GM10248 (cell line): ENCODE measurements around the gene PAOX.

Experiments
- CTCF ChIA-PET: fragments of 300-600 bp; sonication (Branson Sonifier 250); formaldehyde crosslinking; extraction: SDS; loops from one replicate; lab custom pipeline; 2021; ENCODE audit warnings: antibody characterized with exemption; lab: Yijun Ruan, JAX
- POLR2A ChIA-PET: fragments of 350-650 bp; sonication (Branson Sonifier 250); formaldehyde crosslinking; extraction: SDS; loops from one replicate; lab custom pipeline; 2020; ENCODE audit warnings: antibody characterized with exemption; lab: Yijun Ruan, JAX
- DNase-seq: peaks from one replicate; pipeline ENCODE4 v3.0.0; 2012; ENCODE audit errors: extremely low spot score
- TF ChIP-seq, protein P1 (sequence below): IDR thresholded peaks from 2 replicates; pipeline ENCODE4 v1.5.1; 2012; ENCODE audit warnings: mild to moderate bottlenecking, low read depth; ENCODE audit errors: extremely low read depth, missing control alignments, control extremely low read depth

The PAOX gene

DNA sequence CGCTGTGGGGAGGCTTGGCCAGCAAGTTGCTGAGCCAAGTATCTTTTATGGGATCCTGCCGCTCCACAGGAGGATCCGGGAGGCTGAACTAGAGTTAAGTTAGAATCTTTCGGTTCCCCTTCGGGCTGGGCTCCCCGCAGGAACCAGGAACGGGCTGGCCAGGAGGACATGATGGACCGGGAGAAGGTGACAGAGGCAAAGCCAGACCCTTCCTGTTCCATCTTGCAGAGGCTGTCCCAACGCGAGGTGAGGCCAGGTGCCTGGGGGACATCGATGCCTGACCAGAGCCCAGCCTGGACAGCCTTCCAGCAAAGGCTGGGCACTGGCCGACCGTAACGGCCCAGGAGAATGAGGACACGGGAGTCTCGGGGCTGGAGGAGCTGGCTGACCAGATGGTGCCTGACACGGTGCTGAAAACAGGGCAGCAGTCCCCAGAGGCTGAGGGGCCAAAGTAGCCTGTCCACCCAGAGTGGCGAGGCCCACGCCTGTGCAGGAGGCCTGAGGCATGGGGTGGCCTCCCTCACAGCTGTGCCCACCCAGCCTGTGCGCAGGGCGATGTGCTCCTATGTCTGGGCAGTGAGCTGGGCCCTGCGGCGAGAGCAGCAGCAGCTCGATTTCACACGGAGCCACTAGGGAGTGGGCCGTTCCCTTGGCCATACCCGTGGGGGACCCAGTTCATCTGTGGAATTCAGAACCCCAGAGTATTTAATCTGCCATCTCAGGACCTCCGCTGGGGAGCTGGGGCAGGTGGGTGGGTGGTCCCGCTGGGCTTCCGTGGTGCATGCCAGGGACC is 1.8 kb upstream of the PAOX start:
- POLR2A ChIA-PET: interaction anchor here (0.6 kb wide), 1 partner anchor 102 kb away, joined by 3 read pairs; no protein-coding TSS in a partner anchor
- DNase-seq: no peak
- CTCF ChIA-PET: interaction anchor here (1.0 to 3.4 kb wide), 5 partner anchors 12 to 48 kb away, joined by 3 to 12 read pairs (median 3); partner anchors contain the start of gene PRAP1
- TF ChIP-seq, protein P1, sequence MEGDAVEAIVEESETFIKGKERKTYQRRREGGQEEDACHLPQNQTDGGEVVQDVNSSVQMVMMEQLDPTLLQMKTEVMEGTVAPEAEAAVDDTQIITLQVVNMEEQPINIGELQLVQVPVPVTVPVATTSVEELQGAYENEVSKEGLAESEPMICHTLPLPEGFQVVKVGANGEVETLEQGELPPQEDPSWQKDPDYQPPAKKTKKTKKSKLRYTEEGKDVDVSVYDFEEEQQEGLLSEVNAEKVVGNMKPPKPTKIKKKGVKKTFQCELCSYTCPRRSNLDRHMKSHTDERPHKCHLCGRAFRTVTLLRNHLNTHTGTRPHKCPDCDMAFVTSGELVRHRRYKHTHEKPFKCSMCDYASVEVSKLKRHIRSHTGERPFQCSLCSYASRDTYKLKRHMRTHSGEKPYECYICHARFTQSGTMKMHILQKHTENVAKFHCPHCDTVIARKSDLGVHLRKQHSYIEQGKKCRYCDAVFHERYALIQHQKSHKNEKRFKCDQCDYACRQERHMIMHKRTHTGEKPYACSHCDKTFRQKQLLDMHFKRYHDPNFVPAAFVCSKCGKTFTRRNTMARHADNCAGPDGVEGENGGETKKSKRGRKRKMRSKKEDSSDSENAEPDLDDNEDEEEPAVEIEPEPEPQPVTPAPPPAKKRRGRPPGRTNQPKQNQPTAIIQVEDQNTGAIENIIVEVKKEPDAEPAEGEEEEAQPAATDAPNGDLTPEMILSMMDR: no peak

GRCh38 chr10:133377818-133378250 is 1.2 kb upstream of the PAOX start:
- POLR2A ChIA-PET: no interaction called here

DNA sequence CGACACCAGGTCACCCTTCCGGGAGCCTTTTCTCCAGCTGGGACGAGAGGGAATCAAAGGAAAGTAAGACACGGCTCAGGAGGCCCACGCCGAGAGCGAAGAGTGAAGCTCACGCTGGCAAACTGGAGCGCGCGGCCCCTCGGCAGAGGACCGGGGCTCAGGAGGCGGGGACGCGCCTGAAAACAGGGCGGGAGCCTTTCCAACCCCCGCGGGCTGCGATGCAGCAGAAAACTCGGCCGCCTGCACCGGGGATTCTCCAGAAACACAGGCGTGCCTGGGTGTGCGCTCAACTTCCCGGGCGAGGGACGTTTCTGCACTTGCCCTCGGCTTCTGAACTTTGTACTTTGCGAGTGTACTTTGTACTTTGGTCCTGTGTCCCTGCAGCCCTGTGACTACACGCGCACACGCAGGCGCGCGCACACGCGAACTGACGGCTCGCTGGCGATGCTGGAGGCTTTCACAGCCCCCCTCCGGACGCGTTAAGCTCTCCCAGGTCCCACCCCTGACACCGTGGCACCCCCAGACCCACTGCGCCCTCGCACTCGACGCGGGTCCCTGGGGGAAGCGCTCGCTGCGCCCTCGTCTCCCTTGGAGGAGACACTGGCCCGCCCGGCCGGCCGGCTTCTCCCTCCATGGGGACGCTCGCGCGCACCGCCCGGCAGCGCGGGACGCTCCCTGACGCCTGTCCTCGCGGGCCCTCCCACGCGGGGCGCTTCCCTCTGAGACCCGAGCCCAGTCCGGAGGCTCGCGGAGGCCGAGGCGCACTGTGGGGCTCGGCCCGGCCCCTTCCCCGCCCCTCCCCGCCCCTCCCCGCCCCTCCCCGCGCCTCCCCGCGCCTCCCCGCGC is 588 bp upstream of the PAOX start:
- peak; percentile 70 for DNase-seq
- TF ChIP-seq, protein P1: no peak
- ChIA-PET CTCF (interaction anchor here (1.4 to 3.4 kb wide), 2 partner anchors 11 to 18 kb away, joined by 3 to 12 read pairs; no protein-coding TSS in a partner anchor), POLR2A (no interaction called here)

More at GRCh38 chr10:133377818-133378250, 1.2 kb upstream of the PAOX start:
- TF ChIP-seq, protein P1: no peak
- no peak for DNase-seq
- CTCF ChIA-PET: interaction anchor here (1.0 to 3.4 kb wide), 4 partner anchors 12 to 48 kb away, joined by 3 to 12 read pairs (median 4); no protein-coding TSS in a partner anchor

DNA sequence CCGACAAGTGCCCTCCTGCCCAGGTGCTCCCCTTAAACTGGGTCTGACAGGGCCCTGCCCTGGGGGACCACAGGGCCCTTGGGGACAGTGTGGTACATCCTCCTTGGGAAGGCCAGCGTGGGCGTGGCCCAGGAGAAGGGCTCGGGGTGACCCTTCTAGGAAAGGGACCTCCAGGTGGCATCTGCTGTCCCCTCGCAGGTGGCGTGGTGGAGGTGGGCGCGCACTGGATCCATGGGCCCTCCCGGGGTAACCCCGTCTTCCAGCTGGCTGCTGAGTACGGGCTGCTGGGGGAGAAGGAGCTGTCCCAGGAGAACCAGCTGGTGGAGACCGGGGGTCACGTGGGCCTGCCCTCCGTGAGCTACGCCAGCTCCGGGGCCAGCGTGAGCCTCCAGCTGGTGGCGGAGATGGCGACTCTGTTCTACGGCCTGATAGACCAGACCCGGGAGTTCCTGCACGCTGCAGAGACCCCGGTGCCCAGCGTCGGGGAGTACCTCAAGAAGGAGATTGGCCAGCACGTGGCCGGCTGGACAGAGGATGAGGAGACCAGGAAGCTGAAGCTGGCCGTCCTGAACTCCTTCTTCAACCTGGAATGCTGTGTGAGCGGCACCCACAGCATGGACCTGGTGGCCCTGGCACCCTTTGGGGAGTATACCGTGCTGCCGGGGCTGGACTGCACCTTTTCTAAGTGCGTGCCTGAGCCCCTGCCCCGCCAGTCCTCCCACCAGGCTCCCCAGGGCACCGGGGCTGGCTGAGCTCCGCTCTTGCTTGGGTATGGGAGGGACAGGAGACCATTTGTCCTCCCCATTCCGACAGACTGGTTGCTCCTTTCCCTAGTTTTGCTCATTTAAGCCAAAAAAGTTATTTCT is 972 bp downstream of the PAOX start:
- CTCF ChIA-PET: interaction anchor here (1.0 to 1.4 kb wide), 2 partner anchors 11 to 50 kb away, joined by 3 to 4 read pairs; no protein-coding TSS in a partner anchor
- POLR2A ChIA-PET: interaction anchor here (0.6 kb wide), 1 partner anchor 11 kb away, joined by 3 read pairs; no protein-coding TSS in a partner anchor
- no peak for DNase-seq
- TF ChIP-seq, protein P1: no peak

DNA sequence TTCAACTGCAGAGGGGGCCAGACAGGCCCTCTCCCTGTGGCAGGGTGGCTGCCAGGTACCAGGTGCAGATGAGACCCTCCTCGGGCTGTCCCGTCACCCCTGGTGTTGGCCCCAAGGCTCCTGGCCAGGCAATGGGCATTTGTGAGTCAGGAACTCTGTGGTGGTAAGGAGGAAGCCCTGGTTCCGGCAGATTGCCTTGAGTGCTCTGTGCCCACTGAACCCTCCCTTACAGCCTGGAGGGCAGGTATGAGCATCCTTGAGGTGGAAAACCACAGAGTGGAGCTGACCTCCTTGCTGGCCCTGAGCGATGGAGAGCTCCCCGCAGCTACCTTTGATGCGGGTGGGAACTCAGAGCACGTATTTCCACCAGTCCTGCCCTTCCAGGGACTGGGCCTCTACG is 2.0 kb downstream of the PAOX start:
- POLR2A ChIA-PET: no interaction called here
- DNase-seq: no peak
- TF ChIP-seq, protein P1: no peak
- CTCF ChIA-PET: interaction anchor here (0.9 to 1.4 kb wide), 2 partner anchors 10 to 20 kb away, joined by 3 read pairs; no protein-coding TSS in a partner anchor

- ChIA-PET CTCF (interaction anchor here (2.1 kb wide), 1 partner anchor 55 kb away, joined by 5 read pairs; no protein-coding TSS in a partner anchor), POLR2A (no interaction called here)
- TF ChIP-seq, protein P1: no peak
- DNase-seq: no peak
These were observed 4.5 kb downstream of the PAOX start for GRCh38 chr10:133383551-133383950.
